Hepatic stellate cell (primary cell): ENCODE data around the gene NSMCE4A.
"Not testable (repeated sequence)": the region's sequence is repeated elsewhere in the genome, so short reads cannot be mapped to it uniquely, and the experiment has no call there.

Experiments used
- DNase-seq: peaks from one replicate; pipeline ENCODE4 v3.0.0; 2011; ENCODE audit warnings: low spot score

Gene NSMCE4A

DNA sequence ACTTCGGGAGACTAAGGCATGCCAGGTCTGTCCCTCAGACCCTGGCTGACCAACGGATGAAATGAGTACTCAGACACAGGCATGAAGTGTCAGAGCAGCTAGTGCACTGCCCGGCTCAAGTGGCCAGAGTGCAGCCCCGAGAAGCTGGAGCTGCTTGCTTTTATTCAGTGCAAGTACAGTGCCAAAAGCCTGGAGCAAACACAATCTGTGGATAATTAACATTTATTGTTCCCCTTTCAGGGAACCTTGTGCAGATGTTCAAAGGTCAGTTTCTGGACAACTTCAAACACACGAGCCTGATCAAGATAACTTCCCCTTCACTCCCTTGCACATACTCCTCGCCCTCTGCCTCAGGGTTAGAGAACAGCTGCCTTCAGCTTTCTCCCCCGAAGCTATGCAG is 39.3 kb downstream of the NSMCE4A start:
- DNase-seq = no peak

GRCh38 chr10:121930268-121931085 is 44.5 kb downstream of the NSMCE4A start:
- not testable (repeated sequence) for DNase-seq

GRCh38 chr10:121929585-121930267 is 45.3 kb downstream of the NSMCE4A start:
- not testable (repeated sequence) for DNase-seq

- peak; percentile 20 for DNase-seq
Measured at GRCh38 chr10:121928528-121928884, 46.5 kb downstream of the NSMCE4A start.

DNA sequence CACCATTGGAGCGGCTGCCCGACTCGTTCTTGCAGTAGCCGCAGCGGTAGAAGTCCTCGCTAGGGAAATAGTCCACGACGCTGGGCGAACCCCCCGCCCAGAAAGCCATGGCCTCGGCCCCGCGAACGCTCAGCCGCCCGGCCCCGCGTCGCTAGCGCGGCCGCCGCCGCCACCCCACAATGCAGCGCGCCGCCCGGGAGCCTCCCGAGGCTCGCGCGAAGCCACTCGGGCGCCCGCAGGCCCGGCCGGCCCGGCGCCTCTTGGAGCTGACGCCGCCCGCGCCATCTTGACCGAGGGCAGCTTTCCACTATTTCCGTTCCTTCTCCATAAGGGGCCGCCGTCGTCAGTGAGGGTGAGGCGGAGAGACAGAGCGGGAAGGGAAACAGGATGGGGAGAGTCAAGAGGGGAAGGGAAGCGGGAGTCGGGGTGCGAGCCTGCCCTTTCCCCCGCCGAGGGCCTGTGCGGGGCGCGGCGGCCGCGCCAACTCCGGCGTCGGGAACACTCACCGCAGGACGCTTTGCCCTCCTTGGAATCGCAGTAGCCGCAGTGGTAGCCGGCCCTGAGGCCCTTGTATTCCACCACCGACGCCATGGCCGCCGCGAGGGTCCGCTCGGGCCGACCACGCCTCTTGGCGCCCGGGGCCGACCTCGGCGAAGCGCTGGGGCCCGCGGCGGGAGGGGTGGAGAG is 47.0 kb downstream of the NSMCE4A start, which contains the start of gene ATE1:
ATE1 (minus strand) TSS at position 191 of the 687 bp plus-strand sequence; CDS start at position 109, 82 bp downstream.
- DNase-seq = peak; percentile 87

DNA sequence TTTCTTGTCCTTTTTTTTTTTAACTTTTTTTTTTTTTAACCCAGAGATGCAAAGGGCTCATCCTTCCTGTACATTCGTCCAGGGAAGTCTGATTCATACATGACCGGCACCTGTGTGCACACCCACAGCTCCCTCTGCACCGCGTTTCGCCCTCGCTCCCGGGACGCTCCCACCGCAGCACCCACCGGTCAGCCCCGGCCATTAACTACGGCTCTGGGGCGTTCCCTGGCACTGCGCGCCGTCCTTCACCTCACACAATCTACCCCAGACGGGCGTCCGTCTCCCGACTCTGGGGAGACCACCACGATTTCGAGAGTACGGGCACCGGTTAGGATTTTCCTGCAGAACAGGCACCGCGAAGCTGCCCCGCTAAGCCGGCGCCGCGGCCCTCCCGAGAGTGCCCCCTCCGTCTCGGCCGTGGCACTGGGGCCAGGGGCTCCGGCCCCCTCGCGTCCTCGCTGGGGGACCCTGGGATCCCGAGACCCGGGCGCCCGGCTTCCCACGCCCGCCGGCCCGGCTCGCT is 47.6 kb downstream of the NSMCE4A start:
- peak; percentile 58 for DNase-seq

DNA sequence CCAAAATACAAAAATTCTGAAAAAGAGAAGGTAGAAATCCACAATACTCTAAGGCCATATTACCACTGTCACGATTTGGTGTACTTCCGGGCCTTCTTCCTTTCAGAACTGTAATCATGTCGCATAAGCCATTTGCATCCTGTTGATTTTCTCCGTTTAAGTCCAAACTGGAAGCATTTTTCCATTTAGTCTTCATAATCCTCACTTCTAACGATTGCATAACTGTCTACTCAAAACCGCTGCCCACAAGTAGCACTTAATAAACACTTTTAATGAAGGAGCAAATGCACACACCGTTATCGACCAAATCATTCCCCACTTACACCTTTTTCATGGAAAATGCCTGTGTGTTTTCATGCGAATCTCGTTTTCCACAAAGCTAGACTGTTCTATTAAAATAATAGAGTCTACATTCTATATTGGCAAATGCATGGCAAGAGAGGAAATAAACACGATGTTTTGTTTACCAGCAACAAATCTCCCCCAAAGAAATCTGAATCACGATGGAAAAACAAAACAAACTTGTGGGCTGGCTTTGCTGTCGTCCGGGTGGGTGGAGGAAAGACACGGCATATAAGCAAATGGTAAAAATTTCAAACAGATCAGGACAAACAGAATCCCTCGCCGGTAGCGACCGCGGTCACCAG is 48.2 kb downstream of the NSMCE4A start:
- peak; percentile 30 for DNase-seq

DNA sequence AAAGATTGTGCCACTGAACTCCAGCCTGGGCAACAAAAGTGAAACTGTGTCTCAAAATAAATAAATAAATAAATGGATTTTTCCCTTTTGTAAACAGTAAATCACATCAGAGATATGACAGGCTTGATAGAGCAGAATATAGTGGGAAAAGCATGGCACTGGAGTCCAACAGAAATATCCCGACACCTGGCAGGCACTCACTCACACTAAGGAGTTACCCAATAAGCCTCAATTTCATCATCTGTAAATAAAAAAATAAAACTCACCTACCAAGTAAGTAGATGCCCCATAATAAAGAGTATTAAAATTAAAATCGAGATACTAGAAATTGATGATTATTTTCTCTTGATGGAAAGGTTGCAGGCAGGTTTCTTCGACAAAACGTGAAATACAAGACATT is 48.9 kb downstream of the NSMCE4A start:
- DNase-seq = no peak

- DNase-seq = no peak
Measured at GRCh38 chr10:121921238-121921931, 53.6 kb downstream of the NSMCE4A start.

DNA sequence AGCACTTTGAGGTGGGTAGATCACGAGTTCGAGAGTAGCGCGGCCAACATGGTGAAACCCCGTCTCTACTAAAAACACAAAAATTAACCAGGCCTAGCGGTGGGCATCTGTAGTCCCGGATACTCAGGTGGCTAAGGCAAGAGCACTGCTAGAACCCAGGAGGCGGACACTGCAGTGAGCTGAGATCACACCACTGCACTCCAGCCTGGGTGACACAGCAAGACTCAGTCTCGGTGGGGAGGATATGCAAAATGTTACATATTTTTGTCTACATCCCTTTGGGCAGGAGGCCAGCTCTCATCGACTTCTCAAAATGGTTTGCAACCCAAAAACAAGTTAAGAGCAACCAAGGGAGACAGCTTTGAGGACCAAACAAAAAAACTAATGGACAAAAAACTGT is 55.4 kb downstream of the NSMCE4A start:
- no peak for DNase-seq

GRCh38 chr10:121918800-121919199 is 56.2 kb downstream of the NSMCE4A start:
- DNase-seq = not testable (repeated sequence)

GRCh38 chr10:121914661-121915060 is 60.4 kb downstream of the NSMCE4A start:
- DNase-seq = no peak

DNA sequence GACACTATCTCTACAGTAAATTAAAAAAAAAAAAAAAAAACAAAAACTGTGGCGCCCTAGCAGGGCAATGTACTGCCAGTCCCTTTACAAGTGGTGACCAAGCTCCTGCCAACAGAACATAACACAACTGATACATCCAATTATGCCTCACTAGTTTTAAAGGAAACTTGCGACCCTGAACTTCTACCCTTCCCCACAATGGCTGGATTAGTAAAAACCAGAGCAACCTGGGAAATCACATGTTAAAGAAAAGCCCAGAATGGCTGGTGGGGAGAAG is 63.7 kb downstream of the NSMCE4A start:
- DNase-seq = no peak

GRCh38 chr10:121910673-121911420 is 64.2 kb downstream of the NSMCE4A start:
- DNase-seq = peak; percentile 34
